Kidney (tissue), 14 donors: Measurements from ENCODE around the gene LTBP1. TPM values are rescaled to one million over a fixed set of nuclear protein-coding genes. Genes with fewer than 3 reads are reported as not detected.

Experiments used
- DNase-seq, 5 donors: peaks; one replicate each; pipeline ENCODE4 v3.0.0-alpha.2; 2013 to 2020
- FAIRE-seq: peaks from 2 replicates; lab custom pipeline; 2012; peaks lifted over from hg19 to GRCh38; lab: Jason Lieb, UNC
- H3K27ac ChIP-seq, 2 donors: one replicate each; pipeline ENCODE4 v1.7.0; 2013; ENCODE audit warnings: low read depth in 2 of 2, low read length in 2 of 2, inconsistent platforms in 1 of 2
- H3K27me3 ChIP-seq: one replicate; pipeline ENCODE4 v1.7.1; 2013; ENCODE audit warnings: low read length, inconsistent platforms; ENCODE audit not compliant: control insufficient read depth, insufficient read depth
- H3K36me3 ChIP-seq, 3 donors: one replicate each; pipeline versions ENCODE4 v1.7.0 to v1.7.1; 2013; ENCODE audit warnings: low read length in 3 of 3, control low read depth in 1 of 3, inconsistent platforms in 1 of 3; ENCODE audit not compliant: insufficient read depth in 3 of 3, control insufficient read depth in 2 of 3
- H3K4me1 ChIP-seq, 3 donors: one replicate each; pipeline versions ENCODE4 v1.7.0 to v1.7.1; 2013; ENCODE audit warnings: low read length in 3 of 3, inconsistent platforms in 1 of 3, low read depth in 1 of 3; ENCODE audit not compliant: control insufficient read depth in 2 of 3, insufficient read depth in 2 of 3
- H3K4me3 ChIP-seq, 3 donors: one replicate each; pipeline versions ENCODE4 v1.7.0 to v1.8.1; 2013; ENCODE audit warnings: low read length in 3 of 3, control low read depth in 1 of 3, inconsistent platforms in 1 of 3
- H3K9ac ChIP-seq, 3 donors: one replicate each; pipeline versions ENCODE4 v1.7.0 to v1.7.1; 2013; ENCODE audit warnings: low read length in 3 of 3, control low read depth in 1 of 3, inconsistent platforms in 1 of 3
- H3K9me3 ChIP-seq, 3 donors: one replicate each; pipeline versions ENCODE4 v1.7.0 to v1.7.1; 2013; ENCODE audit warnings: low read length in 3 of 3, control low read depth in 1 of 3, inconsistent platforms in 1 of 3; ENCODE audit not compliant: control insufficient read depth in 2 of 3, insufficient read depth in 1 of 3
- CTCF ChIP-seq: IDR thresholded peaks from 3 replicates; pipeline ENCODE4 v1.5.1; 2012; ENCODE audit warnings: mild to moderate bottlenecking, moderate library complexity, borderline replicate concordance; ENCODE audit not compliant: insufficient read depth; ENCODE audit errors: extremely low read depth
- intact Hi-C: fragments of 100-400 bp; cut with DNase I; formaldehyde crosslinking; loops from one replicate; pipeline ENCODE4 v1.11.1; 2022
- polyA plus RNA-seq: library from polyadenylated mRNA; stranded (reverse); fragments of 350-450 nt; fragmentation: Illumina TruSeq; extraction: RNeasy Lipid Tissue Mini Kit (QIAGEN cat#74804); gene quantifications from one replicate; pipeline ENCODE4 v1.2.3, GENCODE V29; 2014; ENCODE audit warnings: low read depth, low replicate concordance; ENCODE audit not compliant: insufficient read depth
- total RNA-seq: library from RNA; stranded (reverse); fragmentation: NEBNext Ultra II Directional; extraction: Animal tissue kit (Norgen Biotek cat#: 25700); gene quantifications from one replicate; pipeline ENCODE4 v1.2.1, GENCODE V29; 2021
- donor health status: control.
- donor health status: control.
- donor health status: control.
- donor health status: control.
- donor health status: control.
- donor health status: DM: yes; HTN: yes; CAD: no.
- donor health status: Normal renal cell carcinoma (clear cell type).

The LTBP1 gene
- total and polyA plus RNA-seq, 2 donors from 2014 or later: 9.3 to 39.8 TPM

- Histone ChIP-seq H3K4me1 (peaks cover 0 to under 1% (median 0%) of the 10 kb centered on the region in 3 donors), H3K27me3 (no peaks in the 10 kb centered on the region), H3K9me3 (no peaks in the 10 kb centered on the region), H3K4me3 (no peak overlapping the region), H3K9ac (no peak overlapping the region), H3K27ac (no peak overlapping the region), H3K36me3 (no peaks in the 10 kb centered on the region)
- TF ChIP-seq CTCF: no peak
- intact Hi-C loops: no loop called here
- DNase-seq (no peak), FAIRE-seq (no peak)
Measured at GRCh38 chr2:33241072-33241471, 294.3 kb downstream of the LTBP1 start.

- Histone ChIP-seq H3K4me3 (no peak overlapping the region), H3K4me1 (peaks cover 0 to 6% (median 3%) of the 10 kb centered on the region in 3 donors), H3K27ac (no peak overlapping the region), H3K9me3 (no peaks in the 10 kb centered on the region), H3K36me3 (no peaks in the 10 kb centered on the region), H3K9ac (no peak overlapping the region), H3K27me3 (no peaks in the 10 kb centered on the region)
- no peak for TF ChIP-seq CTCF
- no peak for DNase-seq
- intact Hi-C loops: no loop called here
- no peak for FAIRE-seq
Measured at GRCh38 chr2:33241581-33241980, 294.8 kb downstream of the LTBP1 start.

- FAIRE-seq: no peak
- Histone ChIP-seq H3K36me3 (no peaks in the 10 kb centered on the region), H3K4me3 (no peak overlapping the region), H3K27me3 (no peaks in the 10 kb centered on the region), H3K4me1 (peaks cover 0 to 6% (median 5%) of the 10 kb centered on the region in 3 donors), H3K9ac (no peak overlapping the region), H3K9me3 (no peaks in the 10 kb centered on the region), H3K27ac (no peak overlapping the region)
- intact Hi-C loops: no loop called here
- no peak for DNase-seq
- no peak for TF ChIP-seq CTCF
Measured at GRCh38 chr2:33242845-33243244, 296.1 kb downstream of the LTBP1 start.

- DNase-seq: peak in 2 of 5 donors; percentile 8 to 38
- Histone ChIP-seq H3K27me3 (no peaks in the 10 kb centered on the region), H3K4me1 (peaks cover 0 to 6% (median 5%) of the 10 kb centered on the region in 3 donors), H3K4me3 (no peak overlapping the region), H3K9me3 (no peaks in the 10 kb centered on the region), H3K27ac (no peak overlapping the region), H3K36me3 (no peaks in the 10 kb centered on the region), H3K9ac (no peak overlapping the region)
- intact Hi-C loops: no loop called here
- no peak for FAIRE-seq
- no peak for TF ChIP-seq CTCF
Measured at GRCh38 chr2:33246432-33246831, 299.7 kb downstream of the LTBP1 start.
